Adipocyte (in vitro differentiated cells): Measurements from ENCODE around the gene ZFYVE28.

ENCODE experiments used
- DNase-seq: peaks from one replicate; pipeline ENCODE4 v3.0.0-alpha.2; 2015; ENCODE audit warnings: low read depth
- H3K27me3 ChIP-seq: replicated peaks from 2 replicates; pipeline ENCODE4 v1.7.0; 2013; ENCODE audit warnings: mild to moderate bottlenecking, low read length, moderate library complexity; ENCODE audit not compliant: control insufficient read depth, insufficient read depth
- H3K36me3 ChIP-seq: 2 replicates; pipeline ENCODE4 v1.7.0; 2013; ENCODE audit warnings: low read length, mild to moderate bottlenecking, moderate library complexity; ENCODE audit not compliant: control insufficient read depth, insufficient read depth, severe bottlenecking
- H3K4me1 ChIP-seq: 2 replicates; pipeline ENCODE4 v1.7.0; 2013; ENCODE audit warnings: mild to moderate bottlenecking, low read length, moderate library complexity; ENCODE audit not compliant: control insufficient read depth, insufficient read depth
- H3K4me3 ChIP-seq: 2 replicates; pipeline ENCODE4 v1.7.0; 2013; ENCODE audit warnings: mild to moderate bottlenecking, low read length, moderate library complexity
- H3K9ac ChIP-seq: 2 replicates; pipeline ENCODE4 v1.7.0; 2013; ENCODE audit warnings: mild to moderate bottlenecking, low read length, moderate library complexity
- H3K9me3 ChIP-seq: 2 replicates; pipeline ENCODE4 v1.7.0; 2013; ENCODE audit warnings: mild to moderate bottlenecking, low read length, moderate library complexity; ENCODE audit not compliant: control insufficient read depth

ZFYVE28 gene

DNA sequence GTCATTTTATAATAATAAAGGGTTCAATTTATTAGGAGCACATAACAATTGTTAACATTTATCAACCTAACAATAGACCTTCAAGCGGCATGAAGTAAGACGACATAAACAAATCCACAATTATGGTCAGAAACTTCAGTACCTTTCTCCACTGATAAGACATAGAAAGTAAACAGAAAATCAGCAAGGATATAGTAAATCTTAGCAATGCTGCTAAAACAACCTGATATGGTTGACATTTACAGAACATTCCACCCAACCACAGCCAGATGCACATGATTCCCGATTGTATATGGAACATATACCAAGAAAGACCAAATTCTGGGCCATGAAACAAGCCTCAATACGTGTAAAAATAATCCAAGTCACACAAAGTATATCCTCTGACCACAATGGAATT is 71.3 kb downstream of the ZFYVE28 start:
- peaks cover 7% of the 10 kb centered on the region for H3K9me3 ChIP-seq
- no peaks in the 10 kb centered on the region for H3K27me3 ChIP-seq
- no peak for DNase-seq
- H3K9ac ChIP-seq: no peak overlapping the region
- no peak overlapping the region for H3K4me3 ChIP-seq
- H3K36me3 ChIP-seq: no peaks in the 10 kb centered on the region
- no peaks in the 10 kb centered on the region for H3K4me1 ChIP-seq

DNA sequence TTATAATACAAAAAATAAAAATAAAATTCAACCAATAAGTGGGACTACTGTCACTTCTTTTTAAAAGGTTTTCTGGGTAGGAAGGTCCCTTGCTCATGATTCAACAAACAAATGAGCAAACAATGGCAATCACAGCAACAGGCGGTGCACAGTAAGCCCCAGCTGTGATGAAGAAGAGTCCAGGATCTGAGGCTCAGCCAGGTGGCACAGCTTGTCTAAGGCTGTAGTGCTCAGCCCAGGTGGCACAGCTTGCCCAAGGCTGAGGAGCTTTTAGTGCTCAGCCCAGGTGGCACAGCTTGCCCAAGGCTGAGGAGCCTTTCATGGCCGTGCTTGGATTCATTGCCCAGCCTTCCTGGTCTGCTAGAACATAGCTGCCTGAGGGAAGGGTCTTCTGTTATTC is 75.0 kb downstream of the ZFYVE28 start:
- Histone ChIP-seq H3K27me3 (no peaks in the 10 kb centered on the region), H3K9ac (no peak overlapping the region), H3K9me3 (peaks cover 7% of the 10 kb centered on the region), H3K4me1 (no peaks in the 10 kb centered on the region), H3K36me3 (no peaks in the 10 kb centered on the region), H3K4me3 (no peak overlapping the region)
- no peak for DNase-seq

DNA sequence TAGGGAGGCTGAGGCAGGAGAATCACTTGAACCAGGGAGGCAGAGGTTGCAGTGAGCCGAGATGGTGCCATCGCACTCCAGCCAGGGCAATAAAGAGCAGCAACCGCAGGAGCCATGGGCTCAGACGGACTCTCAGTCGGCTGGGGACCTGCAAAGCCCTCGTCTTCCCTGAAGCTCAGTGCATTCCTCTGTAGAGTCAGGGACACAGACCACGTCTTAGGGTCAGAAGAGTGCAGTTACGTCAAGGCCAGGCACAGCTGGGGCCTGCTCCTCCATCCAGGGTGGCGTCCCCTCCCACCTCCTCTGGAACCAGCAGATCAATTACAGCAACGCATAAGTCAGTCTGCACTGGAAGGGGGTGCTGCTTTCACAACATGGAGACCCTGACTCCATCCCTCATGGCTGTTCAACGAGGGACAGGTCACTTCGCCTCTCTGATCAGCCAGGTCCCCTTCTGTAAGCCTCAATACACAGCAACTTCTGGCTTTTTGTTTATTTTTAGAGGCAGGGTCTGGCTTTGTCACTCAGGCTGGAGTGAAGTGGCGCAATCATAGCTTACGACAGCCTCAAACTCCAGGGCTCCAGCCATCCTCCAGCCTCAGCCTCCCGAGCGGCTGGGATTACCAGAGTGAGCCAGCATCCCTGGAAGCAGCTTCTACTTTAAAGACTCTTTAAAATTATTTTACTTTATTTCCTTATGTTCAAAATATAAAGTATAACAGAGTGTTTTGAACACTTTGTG is 76.4 kb downstream of the ZFYVE28 start:
- Histone ChIP-seq H3K36me3 (no peaks in the 10 kb centered on the region), H3K27me3 (no peaks in the 10 kb centered on the region), H3K4me1 (no peaks in the 10 kb centered on the region), H3K9ac (no peak overlapping the region), H3K9me3 (peaks cover 5% of the 10 kb centered on the region), H3K4me3 (no peak overlapping the region)
- DNase-seq: no peak

DNA sequence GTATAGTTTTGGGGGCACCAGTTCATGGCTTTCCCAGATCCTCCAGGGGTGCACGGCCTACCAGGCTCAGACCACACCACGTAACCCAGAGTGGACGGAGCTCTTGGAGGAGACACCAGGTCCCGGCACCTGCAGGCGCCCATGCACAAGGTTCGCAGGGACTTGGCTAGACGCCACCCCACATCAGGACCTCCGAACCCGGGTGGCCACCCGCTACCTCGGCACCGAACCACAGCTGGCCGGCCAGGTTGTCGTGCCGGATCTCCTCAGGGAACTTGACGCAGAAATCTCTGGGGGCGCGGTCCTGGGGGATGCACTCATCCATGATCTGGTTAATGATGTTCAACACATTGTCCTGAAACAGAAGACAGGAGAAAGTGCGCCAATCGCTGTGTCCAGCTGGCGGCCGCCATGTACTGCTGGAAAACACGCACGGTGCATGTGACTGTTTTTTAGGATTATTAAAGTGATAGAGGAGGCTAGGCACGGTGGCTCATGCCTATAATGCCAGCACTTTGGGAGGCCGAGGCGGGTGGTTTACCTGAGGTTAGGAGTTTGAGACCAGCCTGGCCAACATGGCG is 77.1 kb downstream of the ZFYVE28 start:
- Histone ChIP-seq H3K4me1 (no peaks in the 10 kb centered on the region), H3K36me3 (no peaks in the 10 kb centered on the region), H3K27me3 (no peaks in the 10 kb centered on the region), H3K9ac (no peak overlapping the region), H3K4me3 (no peak overlapping the region), H3K9me3 (no peaks in the 10 kb centered on the region)
- DNase-seq: no peak

DNA sequence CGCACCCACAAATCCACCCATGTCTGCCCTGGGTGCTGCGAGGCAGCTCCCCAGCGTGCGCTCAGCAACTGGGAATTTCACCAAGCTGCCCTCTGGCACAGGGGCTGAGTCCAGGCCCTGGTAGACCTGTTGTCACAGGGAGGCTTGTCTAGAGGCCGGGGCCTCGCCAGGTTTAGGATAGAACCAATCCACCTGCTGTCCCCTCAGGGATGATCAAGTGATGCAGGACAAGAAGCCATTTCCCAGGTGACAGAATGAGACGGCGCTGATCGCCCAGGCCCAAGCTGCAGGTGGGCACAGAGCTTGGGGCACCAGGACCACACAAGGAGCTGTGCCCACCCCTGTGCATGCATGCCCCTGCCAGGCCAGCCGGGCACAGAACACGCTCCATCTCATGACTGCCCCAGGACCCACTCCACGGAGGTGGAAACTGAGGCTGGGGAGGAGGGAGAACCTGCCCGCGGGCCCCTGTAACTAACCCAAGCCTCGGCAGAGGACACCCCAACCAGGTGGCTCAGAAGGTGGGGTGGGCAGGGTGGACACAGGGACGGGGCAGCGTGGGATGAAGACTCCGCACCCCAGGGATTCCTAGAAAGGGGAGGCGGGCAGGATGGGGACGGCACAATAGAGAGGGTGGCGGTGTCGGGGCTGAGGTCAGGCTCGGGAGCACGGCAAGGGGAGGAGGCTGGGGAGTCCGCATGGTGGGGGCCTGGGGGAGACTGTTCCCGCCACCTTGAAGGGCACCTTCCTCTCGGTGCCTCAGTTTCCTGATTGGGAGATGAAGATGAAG is 78.0 kb downstream of the ZFYVE28 start:
- no peaks in the 10 kb centered on the region for H3K9me3 ChIP-seq
- no peak overlapping the region for H3K9ac ChIP-seq
- H3K4me1 ChIP-seq: no peaks in the 10 kb centered on the region
- DNase-seq: no peak
- no peaks in the 10 kb centered on the region for H3K27me3 ChIP-seq
- no peak overlapping the region for H3K4me3 ChIP-seq
- H3K36me3 ChIP-seq: no peaks in the 10 kb centered on the region

DNA sequence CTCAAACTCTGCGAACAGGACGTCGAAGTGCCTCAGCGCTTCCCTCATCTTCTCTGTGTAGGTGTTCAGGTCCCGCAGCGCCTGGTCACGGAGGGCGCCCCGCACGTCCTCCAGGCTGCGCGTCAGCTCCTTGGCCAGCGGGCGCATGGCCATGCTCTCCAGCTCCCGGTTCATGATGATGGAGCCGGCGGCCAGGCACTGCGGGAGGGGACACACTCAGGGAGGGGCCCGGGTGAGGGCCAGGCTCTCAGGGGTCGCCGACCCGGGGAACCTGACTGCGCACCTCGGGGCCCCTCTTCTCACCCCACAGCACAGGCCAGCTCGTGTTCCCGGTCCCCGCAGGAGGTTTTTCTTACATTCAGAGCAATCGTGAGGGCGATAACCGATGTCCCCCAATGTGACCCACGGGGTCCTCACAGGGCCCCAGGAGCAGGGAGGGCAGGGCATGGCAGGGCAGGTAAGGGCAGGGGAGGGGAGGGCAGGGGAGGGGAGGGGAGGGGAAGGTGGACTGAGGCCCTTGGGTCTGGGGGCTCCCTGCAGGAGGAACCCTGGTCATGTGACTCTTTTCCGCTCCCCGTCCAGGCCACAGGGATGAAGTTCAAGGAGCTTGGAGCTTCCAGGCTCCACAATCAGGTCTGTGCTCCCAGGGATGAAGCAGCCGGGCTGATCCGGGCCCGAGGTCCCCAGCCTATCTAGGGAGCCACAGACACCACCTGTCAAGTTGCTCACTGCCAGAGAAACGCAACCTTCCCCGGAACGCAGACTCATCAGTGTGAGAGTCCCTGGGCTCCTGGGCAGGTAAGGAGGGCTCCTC is 78.8 kb downstream of the ZFYVE28 start:
- no peak overlapping the region for H3K4me3 ChIP-seq
- no peak overlapping the region for H3K9ac ChIP-seq
- no peak for DNase-seq
- no peaks in the 10 kb centered on the region for H3K36me3 ChIP-seq
- H3K4me1 ChIP-seq: no peaks in the 10 kb centered on the region
- H3K9me3 ChIP-seq: no peaks in the 10 kb centered on the region
- H3K27me3 ChIP-seq: no peaks in the 10 kb centered on the region

DNA sequence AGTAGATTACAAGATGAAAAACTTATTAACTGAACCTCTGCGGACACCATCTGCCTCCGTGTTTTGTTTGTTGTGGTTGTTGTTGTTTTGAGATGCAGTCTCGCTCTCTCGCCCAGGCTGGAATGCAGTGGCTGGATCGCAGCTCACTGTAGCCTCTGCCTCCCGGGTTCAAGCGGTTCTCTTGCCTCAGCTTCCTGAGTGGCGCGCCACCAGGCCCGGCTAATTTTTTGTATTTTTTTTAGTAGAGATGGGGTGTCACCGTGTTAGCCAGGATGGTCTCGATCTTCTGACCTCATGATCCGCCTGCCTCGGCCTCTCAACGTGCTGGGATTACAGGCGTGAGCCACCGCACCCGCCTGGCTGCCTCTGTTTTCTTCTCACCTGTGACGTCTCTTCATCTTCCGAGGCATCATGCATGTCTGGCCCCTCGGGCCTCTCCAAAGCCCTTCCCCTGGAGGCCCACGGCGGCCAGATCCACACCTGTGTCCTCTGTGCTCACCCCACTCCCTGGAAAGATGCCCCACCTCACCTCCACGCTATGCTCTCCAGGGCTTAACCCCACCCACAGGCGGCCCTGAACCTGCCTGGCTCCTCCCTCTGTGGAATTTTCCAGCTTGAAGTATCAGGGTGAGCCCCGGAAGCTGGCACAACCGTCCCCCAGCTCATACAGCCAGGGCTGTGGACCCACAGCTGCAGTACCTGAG is 79.5 kb downstream of the ZFYVE28 start:
- Histone ChIP-seq H3K9ac (no peak overlapping the region), H3K4me3 (no peak overlapping the region), H3K4me1 (no peaks in the 10 kb centered on the region), H3K27me3 (no peaks in the 10 kb centered on the region), H3K36me3 (no peaks in the 10 kb centered on the region), H3K9me3 (no peaks in the 10 kb centered on the region)
- no peak for DNase-seq

DNA sequence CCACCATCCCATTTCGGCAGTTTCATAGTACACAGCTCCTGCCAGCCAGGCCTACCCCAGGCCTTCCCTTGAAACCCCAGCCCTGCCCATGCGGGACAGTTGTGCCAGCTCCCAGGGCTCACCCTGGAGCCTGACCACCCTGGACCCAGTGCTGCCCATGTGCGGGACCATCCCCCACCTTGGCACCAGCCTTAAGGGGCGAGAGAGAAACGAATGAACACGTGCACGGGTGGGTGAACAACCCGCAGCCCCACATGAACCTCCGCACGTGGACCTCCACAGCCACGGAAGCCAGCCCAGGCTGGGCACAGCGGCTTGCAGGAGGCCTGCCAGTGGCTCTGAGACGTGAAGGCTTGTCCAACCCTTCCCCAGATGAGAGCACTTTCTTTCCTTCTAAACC is 80.5 kb downstream of the ZFYVE28 start:
- H3K9ac ChIP-seq: no peak overlapping the region
- no peak overlapping the region for H3K4me3 ChIP-seq
- no peaks in the 10 kb centered on the region for H3K36me3 ChIP-seq
- H3K4me1 ChIP-seq: no peaks in the 10 kb centered on the region
- no peaks in the 10 kb centered on the region for H3K27me3 ChIP-seq
- no peak for DNase-seq
- H3K9me3 ChIP-seq: no peaks in the 10 kb centered on the region

DNA sequence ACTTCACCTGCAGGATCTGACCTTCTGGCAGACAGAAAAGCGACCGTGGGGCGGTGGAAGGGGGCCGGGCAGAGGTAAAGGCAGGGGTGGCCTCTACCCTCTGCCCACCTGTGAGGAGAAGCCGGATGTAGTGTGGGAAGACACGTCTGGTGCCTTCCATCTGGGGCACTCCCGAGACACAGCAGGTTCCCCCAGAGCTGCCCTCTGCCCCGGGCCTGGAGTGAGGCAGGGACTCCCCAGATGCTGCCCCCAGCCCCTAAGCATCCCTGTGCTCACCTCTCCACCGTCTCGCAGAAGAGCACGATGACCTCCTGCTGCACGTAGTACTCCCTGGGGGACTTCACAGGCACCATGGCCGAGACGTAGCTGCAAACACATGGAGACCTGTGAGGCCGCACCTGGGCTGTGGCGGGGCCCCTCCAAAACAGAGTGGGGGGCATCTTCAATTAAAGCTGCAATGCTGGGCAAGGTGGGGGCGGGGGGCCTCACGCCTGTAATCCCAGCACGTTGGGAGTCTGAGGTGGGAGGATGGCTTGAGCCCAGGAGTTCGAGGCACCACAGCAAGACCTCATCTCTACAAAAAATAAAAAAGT is 81.2 kb downstream of the ZFYVE28 start:
- H3K9ac ChIP-seq: no peak overlapping the region
- DNase-seq: no peak
- no peaks in the 10 kb centered on the region for H3K27me3 ChIP-seq
- no peak overlapping the region for H3K4me3 ChIP-seq
- no peaks in the 10 kb centered on the region for H3K36me3 ChIP-seq
- no peaks in the 10 kb centered on the region for H3K4me1 ChIP-seq
- no peaks in the 10 kb centered on the region for H3K9me3 ChIP-seq

DNA sequence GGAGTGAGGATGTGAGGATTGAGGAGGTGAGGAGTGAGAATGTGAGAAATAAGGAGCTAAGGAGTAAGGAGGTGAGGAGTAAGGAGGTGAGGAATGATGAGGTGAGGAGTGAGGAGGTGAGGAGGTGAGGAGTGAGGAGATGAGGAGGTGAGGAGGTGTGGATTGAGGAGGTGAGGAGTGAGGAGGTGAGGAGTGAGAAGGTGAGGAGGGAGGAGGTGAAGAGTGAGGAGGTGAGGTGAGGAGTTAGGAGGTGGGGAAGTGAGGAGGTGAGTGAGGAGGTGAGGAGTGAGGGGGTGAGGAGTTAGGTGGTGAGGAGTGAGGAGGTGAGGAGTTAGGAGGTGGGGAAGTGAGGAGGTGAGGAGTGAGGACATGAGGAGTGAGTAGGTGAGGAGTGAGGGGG is 81.8 kb downstream of the ZFYVE28 start:
- H3K27me3 ChIP-seq: no peaks in the 10 kb centered on the region
- H3K36me3 ChIP-seq: no peaks in the 10 kb centered on the region
- DNase-seq: no peak
- H3K9ac ChIP-seq: no peak overlapping the region
- H3K4me3 ChIP-seq: no peak overlapping the region
- no peaks in the 10 kb centered on the region for H3K4me1 ChIP-seq
- no peaks in the 10 kb centered on the region for H3K9me3 ChIP-seq
